ENCODE data around the gene DR1. TPM values are rescaled to one million over a fixed set of nuclear protein-coding genes. Genes with fewer than 3 reads are reported as not detected.

Gene DR1
- total RNA-seq, 1 experiment from 2014 or later: 87.3 TPM

DNA sequence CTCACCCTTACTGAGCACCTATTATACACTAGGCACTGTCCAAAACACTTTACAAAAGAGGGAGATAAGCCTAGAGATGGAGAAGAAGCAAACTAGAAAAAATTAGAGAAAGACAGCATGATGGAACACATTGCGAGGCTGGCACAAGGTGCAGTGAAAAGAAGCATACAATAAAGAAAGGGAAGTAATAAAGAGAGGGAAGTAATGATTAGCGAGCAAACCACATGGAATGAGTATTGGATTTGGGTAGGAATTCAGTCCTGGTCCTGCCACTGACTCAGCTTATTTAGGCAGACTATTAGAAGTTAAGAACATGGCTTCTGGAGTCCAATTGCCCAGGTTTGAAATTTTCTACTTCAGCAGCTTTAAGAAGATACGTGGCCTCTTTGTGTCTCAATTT is 69.6 kb downstream of the DR1 start:
- Mint-ChIP-seq H3K9me3 (peaks cover 6 to 19% of the 10 kb centered on the region in 2 experiments; a peak in 4 of 5 replicates), H3K36me3 (ENCODE audit: insufficient read depth in 1 of 3, low read depth in 3 of 3) (peaks cover 0 to 34% (median 4%) of the 10 kb centered on the region in 3 experiments; a peak in 4 of 7 replicates), H3K4me3 (no peak overlapping the region), H3K27me3 (ENCODE audit: low read depth) (no peaks in the 10 kb centered on the region), H3K4me1 (peaks cover 37 to 53% of the 10 kb centered on the region in 2 experiments), H3K27ac (no peak overlapping the region)
- peaks cover 10% of the 10 kb centered on the region; the same call in 1 of the 2 replicates for H3K4me1 ChIP-seq (ENCODE audit: insufficient read depth, low read length)
- H4K91ac ChIP-seq (ENCODE audit: insufficient read length, low read depth, low read length): no peak overlapping the region
- no peak overlapping the region for H3K18ac ChIP-seq (ENCODE audit: insufficient read length, low read depth, low read length)
- no peaks in the 10 kb centered on the region for H3K79me1 ChIP-seq (ENCODE audit: insufficient read depth, low read depth, low read length, poor library complexity, severe bottlenecking)
- no peak overlapping the region for H3K27ac ChIP-seq (ENCODE audit: insufficient read length, low read depth, low read length)
- no peak overlapping the region for H3K14ac ChIP-seq (ENCODE audit: insufficient read depth, low read length)
- no peaks in the 10 kb centered on the region for H3K23me2 ChIP-seq (ENCODE audit: insufficient read length, low read depth, low read length, poor library complexity, severe bottlenecking)
- no CpG with 5 or more reads among the region's 3 CpGs for WGBS (ENCODE audit: extremely low coverage, insufficient read length, low lambda C conversion rate)
- H3K56ac ChIP-seq (ENCODE audit: insufficient read length, low read depth, low read length): no peak overlapping the region
- H2BK15ac ChIP-seq (ENCODE audit: low read depth, low read length): no peak overlapping the region
- no peaks in the 10 kb centered on the region for H3K27me3 ChIP-seq (ENCODE audit: insufficient read depth, low read length)
- no peak overlapping the region for H3T11ph ChIP-seq (ENCODE audit: low read length)
- no peak overlapping the region for H3K9ac ChIP-seq (ENCODE audit: extremely low read depth, insufficient read length, low read length)
- H3K4me2 ChIP-seq (ENCODE audit: insufficient read depth, insufficient read length, low read length): no peak overlapping the region
- no peak overlapping the region for H2BK20ac ChIP-seq (ENCODE audit: low read depth, low read length, poor library complexity, severe bottlenecking)
- H2AK5ac ChIP-seq (ENCODE audit: insufficient read length, low read length): no peak overlapping the region
- no peak overlapping the region for H4K5ac ChIP-seq (ENCODE audit: insufficient read length, low read depth, low read length)
- H3K23ac ChIP-seq (ENCODE audit: insufficient read length, low read depth, low read length): no peak overlapping the region
- no peaks in the 10 kb centered on the region for H4K20me1 ChIP-seq (ENCODE audit: control insufficient read depth, insufficient read depth, insufficient read length)
- H3K79me2 ChIP-seq (ENCODE audit: insufficient read depth, low read length): no peaks in the 10 kb centered on the region
- H2AFZ ChIP-seq (ENCODE audit: low read length): no peak overlapping the region
- no peaks in the 10 kb centered on the region for H3K9me3 ChIP-seq (ENCODE audit: control insufficient read depth, low read depth, low read length)
- H2BK5ac ChIP-seq (ENCODE audit: insufficient read length, low read length): no peak overlapping the region
- H2BK120ac ChIP-seq (ENCODE audit: low read depth, low read length, poor library complexity, severe bottlenecking): no peak overlapping the region
- H3K4ac ChIP-seq (ENCODE audit: low read depth, low read length): no peak overlapping the region
- TF ChIP-seq, protein P1, sequence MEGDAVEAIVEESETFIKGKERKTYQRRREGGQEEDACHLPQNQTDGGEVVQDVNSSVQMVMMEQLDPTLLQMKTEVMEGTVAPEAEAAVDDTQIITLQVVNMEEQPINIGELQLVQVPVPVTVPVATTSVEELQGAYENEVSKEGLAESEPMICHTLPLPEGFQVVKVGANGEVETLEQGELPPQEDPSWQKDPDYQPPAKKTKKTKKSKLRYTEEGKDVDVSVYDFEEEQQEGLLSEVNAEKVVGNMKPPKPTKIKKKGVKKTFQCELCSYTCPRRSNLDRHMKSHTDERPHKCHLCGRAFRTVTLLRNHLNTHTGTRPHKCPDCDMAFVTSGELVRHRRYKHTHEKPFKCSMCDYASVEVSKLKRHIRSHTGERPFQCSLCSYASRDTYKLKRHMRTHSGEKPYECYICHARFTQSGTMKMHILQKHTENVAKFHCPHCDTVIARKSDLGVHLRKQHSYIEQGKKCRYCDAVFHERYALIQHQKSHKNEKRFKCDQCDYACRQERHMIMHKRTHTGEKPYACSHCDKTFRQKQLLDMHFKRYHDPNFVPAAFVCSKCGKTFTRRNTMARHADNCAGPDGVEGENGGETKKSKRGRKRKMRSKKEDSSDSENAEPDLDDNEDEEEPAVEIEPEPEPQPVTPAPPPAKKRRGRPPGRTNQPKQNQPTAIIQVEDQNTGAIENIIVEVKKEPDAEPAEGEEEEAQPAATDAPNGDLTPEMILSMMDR (conservative IDR thresholded peaks at IDR 0.05): no peak
- H4K8ac ChIP-seq (replicated peaks; ENCODE audit: insufficient read length, low read depth, low read length): no peak overlapping the region
- H2BK12ac ChIP-seq (ENCODE audit: insufficient read length, low read depth, low read length): no peak overlapping the region
- no peak for DNase-seq

All from H9 (cell line).